C4-2B (cell line): ENCODE results near the gene LRCH1.

ENCODE experiments used
- CTCF ChIP-seq: fragments of 450-650 bp; conservative IDR thresholded peaks from 2 replicates; pipeline ENCODE4 v1.5.1; 2017; ENCODE audit warnings: mild to moderate bottlenecking
- ZFX ChIP-seq: fragments of 450-650 bp; IDR thresholded peaks from 2 replicates; pipeline ENCODE4 v1.6.1; 2017

- TF ChIP-seq CTCF (no peak), ZFX (no peak)
Observed at GRCh38 chr13:46624821-46625220, 71.9 kb downstream of the LRCH1 start.
